Bronchial epithelial cell (primary cell): ENCODE results near the gene NDUFS6. TPM values are rescaled to one million over a fixed set of nuclear protein-coding genes. Genes with fewer than 3 reads are reported as not detected.

ENCODE experiments used
- DNase-seq: peaks from one replicate; pipeline ENCODE4 v3.0.0-alpha.2; 2010; ENCODE audit warnings: low read depth
- FAIRE-seq: peaks from 2 replicates; lab custom pipeline; 2011; peaks lifted over from hg19 to GRCh38; lab: Jason Lieb, UNC
- H3K27me3 ChIP-seq: 2 replicates; pipeline ENCODE4 v1.5.1; 2011; ENCODE audit warnings: low read length; ENCODE audit not compliant: control insufficient read depth, insufficient read depth
- H3K36me3 ChIP-seq: 2 replicates; pipeline ENCODE4 v1.5.1; 2011; ENCODE audit warnings: low read length; ENCODE audit not compliant: control insufficient read depth, insufficient read depth
- H3K4me3 ChIP-seq: 2 replicates; pipeline ENCODE4 v1.5.1; 2011; ENCODE audit warnings: mild to moderate bottlenecking, low read depth, low read length, control low read depth
- total RNA-seq: library from RNA; depleted of rRNA; stranded (reverse); fragments of >200 nt; gene quantifications from 2 replicates; pipeline ENCODE4 v1.2.1, GENCODE V29; 2014
- TF ChIP-seq, protein P1 (sequence below): IDR thresholded peaks from 2 replicates; pipeline ENCODE4 v1.5.1; 2011; ENCODE audit warnings: mild to moderate bottlenecking, moderate library complexity, low read length, control low read depth, inconsistent platforms; ENCODE audit not compliant: insufficient read depth, severe bottlenecking

The NDUFS6 gene
- total RNA-seq, 1 donor from 2014 or later = 21.1 TPM

DNA sequence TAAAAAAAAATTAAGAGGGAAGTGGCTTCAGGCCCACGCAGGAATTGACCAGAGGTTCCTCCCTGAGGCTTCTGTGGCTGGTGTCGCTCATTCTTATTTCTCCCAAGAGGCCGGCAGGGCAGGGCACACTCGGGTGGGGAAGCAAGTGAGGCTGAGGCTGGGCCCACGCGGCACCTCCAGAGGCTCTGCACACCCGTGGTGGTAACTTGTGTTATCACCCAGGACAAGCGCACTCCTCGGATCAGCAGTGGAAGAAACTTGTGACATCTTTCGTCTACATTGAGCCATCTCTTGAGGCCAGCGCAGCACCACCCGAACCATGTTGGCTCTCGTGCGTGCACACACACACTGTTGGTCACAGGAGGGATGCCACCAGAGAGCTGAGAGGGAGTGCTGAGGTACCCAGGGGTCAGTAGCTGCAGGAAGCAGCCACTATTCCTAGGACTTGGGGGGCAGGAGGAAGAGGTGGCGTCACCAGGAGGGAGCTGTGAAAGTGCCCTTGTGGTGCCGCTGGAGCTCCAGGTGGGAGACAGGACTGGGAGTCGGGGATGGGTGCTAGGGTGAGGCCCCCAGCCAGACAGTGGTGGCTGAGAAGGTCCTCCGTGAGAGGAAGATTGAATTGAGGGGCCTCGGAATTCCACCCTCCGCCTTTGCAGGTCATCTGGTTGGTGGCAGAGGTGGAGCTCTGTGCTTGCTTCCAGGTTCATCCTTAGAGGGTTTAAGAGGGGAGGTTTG lies 6.4 kb downstream of the NDUFS6 start:
- TF ChIP-seq, protein P1, sequence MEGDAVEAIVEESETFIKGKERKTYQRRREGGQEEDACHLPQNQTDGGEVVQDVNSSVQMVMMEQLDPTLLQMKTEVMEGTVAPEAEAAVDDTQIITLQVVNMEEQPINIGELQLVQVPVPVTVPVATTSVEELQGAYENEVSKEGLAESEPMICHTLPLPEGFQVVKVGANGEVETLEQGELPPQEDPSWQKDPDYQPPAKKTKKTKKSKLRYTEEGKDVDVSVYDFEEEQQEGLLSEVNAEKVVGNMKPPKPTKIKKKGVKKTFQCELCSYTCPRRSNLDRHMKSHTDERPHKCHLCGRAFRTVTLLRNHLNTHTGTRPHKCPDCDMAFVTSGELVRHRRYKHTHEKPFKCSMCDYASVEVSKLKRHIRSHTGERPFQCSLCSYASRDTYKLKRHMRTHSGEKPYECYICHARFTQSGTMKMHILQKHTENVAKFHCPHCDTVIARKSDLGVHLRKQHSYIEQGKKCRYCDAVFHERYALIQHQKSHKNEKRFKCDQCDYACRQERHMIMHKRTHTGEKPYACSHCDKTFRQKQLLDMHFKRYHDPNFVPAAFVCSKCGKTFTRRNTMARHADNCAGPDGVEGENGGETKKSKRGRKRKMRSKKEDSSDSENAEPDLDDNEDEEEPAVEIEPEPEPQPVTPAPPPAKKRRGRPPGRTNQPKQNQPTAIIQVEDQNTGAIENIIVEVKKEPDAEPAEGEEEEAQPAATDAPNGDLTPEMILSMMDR = no peak
- H3K27me3 ChIP-seq = no peaks in the 10 kb centered on the region
- H3K4me3 ChIP-seq = no peak overlapping the region
- FAIRE-seq = no peak
- DNase-seq = no peak
- peaks cover 21% of the 10 kb centered on the region for H3K36me3 ChIP-seq

DNA sequence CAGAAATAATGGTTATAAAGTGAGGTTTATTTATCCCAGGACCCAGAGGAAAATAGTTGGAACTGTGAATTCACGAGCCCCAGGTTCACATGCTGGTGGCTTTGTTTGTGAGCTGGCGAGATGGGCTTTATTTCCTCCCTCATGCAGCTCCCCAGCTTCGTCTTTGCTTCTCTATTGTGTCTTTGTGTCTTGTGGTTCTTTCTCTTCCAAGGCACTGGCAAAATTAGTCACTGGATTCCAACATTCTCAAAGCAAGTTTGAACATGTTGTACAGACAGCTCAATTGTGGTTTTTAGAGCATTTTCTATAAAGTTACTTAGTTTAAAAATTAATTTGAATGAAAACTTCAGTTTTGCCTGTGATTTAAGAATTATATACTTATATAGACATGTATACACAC lies 7.2 kb downstream of the NDUFS6 start:
- Histone ChIP-seq H3K36me3 (peaks cover 21% of the 10 kb centered on the region), H3K27me3 (no peaks in the 10 kb centered on the region), H3K4me3 (no peak overlapping the region)
- TF ChIP-seq, protein P1 = no peak
- peak; percentile 93 for DNase-seq
- no peak for FAIRE-seq

DNA sequence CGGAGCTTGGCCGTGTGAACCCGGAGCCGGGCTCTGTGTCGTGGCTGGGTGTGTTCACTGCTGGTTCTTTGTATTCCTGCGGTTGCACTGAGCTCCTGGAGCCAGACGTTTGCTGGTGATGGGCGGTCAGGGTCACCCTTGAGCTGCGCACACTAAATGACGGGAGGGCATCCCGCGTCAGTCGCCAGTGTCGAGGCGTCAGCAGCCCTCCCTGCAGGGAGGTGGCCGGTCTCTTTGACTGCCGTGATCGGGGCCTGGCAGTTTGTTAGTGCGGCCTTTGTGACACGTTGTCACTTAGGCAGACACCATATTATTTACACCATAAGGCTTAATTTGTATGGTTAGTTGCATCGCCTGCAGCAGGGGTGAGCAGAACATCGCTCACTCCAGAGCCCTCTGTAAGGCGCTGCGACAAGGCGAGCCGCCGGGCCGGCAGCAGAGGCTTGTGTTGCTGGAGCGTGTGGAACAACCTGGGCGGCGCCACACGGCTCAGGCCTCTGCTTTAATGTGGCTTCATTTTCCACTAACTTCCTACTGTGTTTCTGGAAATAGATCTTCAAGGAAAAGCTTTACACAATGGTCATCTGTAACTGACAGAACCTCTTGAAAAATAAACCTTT lies 8.3 kb downstream of the NDUFS6 start:
- Histone ChIP-seq H3K27me3 (no peaks in the 10 kb centered on the region), H3K4me3 (no peak overlapping the region), H3K36me3 (peaks cover 22% of the 10 kb centered on the region)
- TF ChIP-seq, protein P1 = no peak
- FAIRE-seq (no peak), DNase-seq (no peak)

DNA sequence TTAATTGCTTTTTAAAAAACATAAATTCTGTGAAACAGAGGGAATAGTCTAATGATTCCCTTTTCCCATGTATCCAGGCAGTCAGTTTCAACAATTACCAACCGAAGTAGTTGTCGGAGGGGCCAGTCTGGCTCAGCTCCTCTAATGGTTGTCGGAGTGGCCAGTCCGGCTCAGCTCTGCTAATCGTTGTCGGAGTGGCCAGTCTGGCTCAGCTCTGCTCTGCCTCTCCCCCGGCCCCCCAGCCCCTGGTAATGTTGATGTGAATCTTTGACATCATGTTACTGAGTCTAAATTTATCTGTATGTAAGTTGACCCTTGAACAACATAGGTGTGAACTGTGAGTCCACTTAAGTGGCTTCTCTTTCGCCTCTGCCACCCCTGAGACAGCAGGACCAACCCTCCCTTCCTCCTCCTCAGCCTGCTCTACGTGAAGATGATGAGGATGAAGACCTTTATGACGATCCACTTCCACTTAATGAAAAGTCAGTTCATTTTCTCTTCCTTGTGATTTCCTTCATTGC lies 9.4 kb downstream of the NDUFS6 start:
- FAIRE-seq (no peak), DNase-seq (no peak)
- Histone ChIP-seq H3K4me3 (no peak overlapping the region), H3K27me3 (no peaks in the 10 kb centered on the region), H3K36me3 (peaks cover 29% of the 10 kb centered on the region)
- TF ChIP-seq, protein P1 = no peak

DNA sequence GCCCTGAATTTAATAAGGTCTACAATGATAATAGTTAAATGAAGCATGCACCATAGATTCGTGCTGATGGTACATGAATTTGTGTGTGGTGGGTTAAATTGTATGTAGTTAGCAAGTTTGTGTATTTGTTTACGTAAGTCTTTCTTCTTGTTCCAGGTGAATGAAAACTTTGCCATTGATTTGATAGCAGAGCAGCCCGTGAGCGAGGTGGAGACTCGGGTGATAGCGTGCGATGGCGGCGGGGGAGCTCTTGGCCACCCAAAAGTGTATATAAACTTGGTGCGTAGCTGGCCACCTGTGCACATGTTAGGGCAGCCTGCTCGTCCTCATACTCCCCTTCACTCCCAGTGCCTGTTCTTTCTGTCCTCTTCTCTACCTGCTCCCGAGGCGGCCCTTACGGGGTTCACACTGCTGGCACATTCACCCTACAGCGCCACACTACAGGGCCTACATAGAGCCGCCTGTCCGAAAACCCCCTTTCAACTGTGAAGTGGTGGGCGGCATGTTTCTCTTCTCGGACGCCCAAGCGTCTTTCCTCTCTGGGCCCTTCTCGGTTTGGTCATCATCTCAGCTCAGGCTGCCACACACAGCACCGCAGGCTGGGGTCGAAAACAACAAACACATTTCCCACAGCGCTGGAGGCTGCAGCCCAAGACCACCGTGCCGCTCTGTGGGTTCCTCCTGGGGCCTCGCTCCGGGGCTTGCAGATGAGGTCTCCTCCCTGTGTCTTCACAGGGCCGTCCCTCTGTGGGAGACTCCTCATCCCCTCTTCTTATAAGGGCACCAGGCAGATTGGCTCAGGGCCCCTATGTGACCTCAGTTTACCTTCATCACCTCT lies 13.2 kb downstream of the NDUFS6 start:
- TF ChIP-seq, protein P1 = no peak
- Histone ChIP-seq H3K36me3 (peaks cover 32% of the 10 kb centered on the region), H3K27me3 (no peaks in the 10 kb centered on the region), H3K4me3 (no peak overlapping the region)
- no peak for FAIRE-seq
- DNase-seq = no peak
